DMS79 (cell line): ENCODE results near the gene VSNL1.

ENCODE experiments used
- DNase-seq: peaks from one replicate; lab custom pipeline; 2025; lab: John Stamatoyannopoulos, UW

VSNL1 gene

DNA sequence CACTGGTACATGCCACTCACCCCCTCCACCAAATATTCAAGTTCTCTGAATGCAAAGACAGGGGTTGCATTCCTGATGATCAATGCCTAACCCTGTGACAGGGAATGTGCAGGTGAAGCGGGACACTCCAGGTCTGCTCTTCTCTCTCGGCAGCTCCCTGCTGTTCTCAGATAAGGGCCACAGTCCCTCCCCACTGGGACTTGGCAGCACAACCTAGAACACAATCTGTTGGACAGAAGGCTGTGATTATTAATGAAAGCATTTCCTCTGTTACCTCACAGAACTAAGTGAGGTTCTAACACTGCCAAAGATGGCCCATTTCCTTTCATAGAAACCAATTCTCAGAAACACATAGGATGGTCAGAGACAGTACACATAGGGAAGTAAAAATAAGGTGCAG lies 42.7 kb downstream of the VSNL1 start:
- no peak for DNase-seq

DNA sequence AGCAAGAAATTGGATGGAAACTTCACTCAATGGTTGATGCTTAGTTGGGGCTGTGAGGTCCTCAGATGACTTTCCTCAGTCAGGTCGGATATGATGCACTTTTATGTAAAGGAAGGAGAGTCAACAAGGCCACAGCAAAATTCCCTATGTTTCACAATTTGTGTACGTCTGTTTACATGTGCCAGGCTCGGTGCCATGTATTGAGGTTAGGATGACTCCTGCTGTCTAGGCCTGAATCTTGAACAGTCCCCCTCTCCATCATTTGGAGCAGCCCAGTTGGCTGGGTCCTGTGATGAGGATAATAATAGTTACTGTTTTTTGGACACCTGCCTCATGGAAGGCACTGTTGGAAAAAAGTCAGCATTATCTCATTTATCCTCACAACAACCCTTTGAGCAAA lies 43.1 kb downstream of the VSNL1 start:
- DNase-seq = no peak

DNA sequence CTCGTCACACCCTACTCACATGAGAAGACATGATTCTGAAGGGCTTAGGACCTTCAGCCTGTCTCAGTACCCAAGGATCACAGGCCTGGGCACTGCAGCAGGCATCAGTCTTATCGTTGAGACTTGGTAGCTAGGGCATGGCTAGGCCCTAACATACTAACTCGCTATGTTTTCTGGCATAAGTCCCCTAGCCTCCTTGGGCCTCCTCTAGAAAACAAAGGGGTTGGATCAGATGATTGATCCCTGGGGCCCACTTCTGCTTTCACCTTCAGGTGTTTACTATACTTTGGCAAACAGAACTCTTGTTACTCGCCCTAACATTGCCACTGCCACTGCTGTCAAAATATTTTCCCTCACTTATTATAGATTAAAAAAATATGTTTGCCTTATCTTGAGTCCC lies 44.2 kb downstream of the VSNL1 start:
- DNase-seq = peak; percentile 53

DNA sequence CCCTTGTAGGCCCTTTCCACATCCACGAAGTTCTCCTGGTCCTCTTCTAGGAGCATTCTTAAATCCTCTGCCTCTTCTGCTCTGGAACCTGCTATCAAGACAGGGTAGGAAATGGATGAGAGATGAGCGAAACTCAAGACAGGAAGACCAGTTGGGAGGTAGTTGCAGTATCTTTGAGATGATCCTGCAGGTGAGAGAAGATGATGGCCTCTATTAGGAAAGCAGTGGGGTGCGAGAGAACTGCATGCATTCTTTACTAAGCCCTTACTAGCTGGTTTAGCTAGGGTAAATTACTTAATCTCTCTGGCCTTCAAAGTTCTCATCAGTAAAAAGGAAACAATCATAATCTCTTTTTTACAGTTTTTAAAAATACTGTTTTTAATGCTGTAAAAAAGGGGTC lies 47.0 kb downstream of the VSNL1 start:
- DNase-seq = no peak

DNA sequence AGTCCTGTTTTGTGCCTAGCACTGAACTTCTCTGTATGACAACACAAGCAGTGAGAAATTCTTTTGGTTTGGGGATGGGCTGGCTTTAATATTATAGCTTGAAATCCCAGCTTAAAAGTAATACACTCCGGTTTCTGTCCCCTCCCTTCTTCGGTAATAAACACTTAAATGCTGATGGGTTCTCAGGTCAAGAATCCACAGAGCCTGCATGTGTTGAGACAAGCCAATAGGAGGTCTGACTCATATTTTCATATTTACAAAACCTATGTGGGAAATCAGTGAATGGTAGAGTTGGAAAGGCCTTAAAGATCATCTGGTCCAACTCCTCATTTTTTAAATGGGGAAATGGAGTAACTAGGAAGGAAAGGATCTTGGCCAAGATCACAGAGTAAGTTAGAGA lies 47.5 kb downstream of the VSNL1 start:
- DNase-seq = no peak

DNA sequence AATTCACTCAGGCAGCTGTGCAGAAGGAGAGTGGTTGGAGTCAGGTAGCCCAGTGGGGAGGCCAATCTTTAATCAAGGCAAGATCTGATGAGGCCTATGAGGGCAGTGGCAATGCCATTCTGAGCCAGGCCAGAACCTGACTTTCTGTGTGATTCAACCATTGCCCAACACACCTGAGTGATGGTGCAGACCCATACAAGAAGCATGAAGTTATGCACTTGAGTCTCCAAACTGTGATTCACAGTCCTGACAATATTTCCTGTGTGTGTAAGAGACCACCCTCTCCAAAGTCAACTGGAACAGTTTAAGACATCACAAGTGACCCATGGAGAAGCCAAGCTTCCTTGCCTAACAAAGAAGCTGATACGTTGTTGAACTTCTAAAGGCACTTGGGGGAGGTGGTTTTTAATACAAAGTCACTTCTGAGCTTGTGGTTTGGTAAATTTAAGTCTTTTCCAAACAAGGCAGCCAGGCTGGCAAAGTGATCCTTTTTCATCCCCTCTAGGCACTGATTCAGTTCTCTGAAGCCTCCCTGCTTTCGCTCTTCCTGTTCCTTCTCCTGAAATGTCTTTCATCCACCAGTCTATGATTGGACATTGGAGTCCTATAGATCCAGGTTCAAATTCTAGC lies 49.0 kb downstream of the VSNL1 start:
- no peak for DNase-seq

DNA sequence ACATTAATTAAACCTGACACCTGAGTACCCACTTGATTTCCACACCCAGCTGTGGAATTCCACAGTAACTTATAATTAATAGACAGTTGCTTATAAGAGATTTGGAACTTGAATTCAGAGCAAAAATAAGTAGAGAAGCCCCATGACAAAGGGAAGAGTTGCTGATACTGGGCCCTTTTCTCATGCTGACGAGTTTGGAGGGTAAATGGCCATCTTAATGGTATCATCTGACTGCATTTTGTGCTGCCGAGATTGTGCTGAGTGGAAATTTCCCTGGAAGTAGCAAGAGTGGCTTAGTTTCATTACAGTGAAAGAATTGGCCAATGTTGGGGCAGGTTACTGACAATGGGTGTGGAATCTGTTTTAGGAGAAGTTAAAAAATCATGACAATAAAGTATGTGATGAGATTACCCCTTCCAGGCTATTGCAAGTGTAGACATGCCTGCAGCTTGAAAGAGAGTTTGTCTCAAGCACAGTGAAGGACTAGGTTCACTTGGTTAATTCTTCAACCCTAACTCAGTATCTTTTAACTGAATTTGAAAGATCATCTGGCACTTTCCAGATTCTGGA lies 49.9 kb downstream of the VSNL1 start:
- no peak for DNase-seq

DNA sequence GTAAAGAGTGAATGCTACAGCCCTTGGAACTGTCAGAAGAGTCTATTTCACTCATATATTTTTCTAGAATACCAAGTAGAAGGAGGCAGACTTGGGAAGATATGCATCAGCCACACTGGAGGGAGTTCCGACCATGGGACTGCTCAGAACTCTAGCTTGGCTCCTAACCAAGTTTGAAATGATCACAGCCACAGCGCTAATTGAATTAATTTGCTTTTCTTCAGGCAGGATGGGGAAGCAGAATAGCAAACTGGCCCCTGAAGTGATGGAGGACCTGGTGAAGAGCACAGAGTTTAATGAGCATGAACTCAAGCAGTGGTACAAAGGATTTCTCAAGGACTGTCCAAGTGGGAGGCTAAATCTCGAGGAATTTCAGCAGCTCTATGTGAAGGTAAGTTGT lies 51.4 kb downstream of the VSNL1 start:
- DNase-seq = peak; percentile 37

DNA sequence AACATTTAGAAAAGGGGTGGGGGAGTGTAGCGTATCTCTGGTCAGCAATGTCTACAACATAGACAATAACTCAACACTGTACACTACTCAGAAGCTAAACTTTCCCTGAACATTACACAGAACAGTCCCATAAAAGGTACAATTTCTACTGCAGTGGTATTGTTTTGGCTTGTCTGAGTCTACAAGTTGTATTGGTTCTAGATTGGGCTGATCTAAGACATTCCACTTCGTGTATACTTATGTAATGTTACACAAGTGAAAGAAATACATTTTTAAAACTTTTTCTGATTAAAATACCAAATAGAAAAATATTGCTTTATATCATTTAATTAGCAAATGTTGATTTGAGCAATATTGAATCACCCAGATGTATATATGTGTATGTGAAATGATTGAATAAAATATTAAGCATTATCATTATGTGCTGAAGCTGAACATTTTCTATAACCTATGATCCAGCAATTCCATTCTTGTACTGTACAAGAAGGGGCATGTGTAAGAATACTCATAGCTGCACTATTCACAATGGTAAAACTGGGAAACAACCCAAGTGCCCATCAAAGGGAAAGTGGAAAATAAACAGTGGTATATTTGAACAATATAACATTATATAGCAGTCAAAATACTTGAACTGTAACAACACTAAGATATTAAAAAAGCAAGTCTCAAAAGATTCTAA lies 52.4 kb downstream of the VSNL1 start:
- no peak for DNase-seq

DNA sequence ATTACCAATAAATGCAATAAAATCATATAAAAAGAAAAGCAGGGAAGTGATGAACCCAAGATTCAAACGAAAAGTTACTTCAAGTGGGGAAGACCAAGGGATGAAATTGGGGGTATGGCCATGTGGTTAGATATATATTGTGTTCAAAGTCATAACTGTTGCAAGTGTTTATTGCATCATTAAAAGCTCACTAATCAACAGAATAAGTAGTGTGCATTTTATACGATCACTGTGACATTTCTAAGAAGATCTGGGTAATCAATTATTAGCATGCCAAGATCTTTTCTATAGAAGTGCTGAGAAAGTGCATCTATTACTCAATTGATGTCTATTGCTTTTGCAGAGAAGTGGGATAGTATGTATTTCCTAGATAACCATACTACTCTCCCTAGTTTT lies 52.9 kb downstream of the VSNL1 start:
- DNase-seq = no peak

DNA sequence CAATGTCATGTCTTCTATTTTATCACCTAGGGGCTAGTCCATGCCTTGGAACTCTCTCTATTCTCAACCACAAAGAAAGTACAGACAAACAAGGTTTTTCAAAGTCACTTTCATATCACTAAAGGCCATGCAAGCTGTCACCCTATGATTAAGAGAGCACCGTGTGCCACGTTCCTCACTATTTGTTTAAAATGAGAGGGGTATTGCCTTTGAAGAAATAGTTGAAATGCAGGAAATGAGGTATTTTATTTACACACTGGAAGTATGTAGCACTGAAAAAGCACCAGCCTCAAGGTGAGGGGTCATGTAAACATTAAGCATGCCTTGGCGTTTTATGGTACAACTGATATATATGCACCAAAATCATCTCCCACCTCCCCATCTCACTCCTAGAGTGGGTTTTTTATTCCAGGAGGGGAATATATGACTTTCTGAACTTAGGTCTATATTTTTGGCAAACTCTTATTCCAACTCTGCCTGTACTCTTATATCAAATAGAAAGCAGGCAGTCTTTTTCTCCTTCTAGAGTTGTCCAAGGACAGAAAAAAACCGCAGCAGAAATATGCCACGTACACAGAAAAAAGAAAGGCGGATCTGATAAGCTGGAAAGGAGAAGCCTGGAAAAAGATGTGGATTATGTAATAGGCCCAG lies 53.5 kb downstream of the VSNL1 start:
- DNase-seq = no peak

DNA sequence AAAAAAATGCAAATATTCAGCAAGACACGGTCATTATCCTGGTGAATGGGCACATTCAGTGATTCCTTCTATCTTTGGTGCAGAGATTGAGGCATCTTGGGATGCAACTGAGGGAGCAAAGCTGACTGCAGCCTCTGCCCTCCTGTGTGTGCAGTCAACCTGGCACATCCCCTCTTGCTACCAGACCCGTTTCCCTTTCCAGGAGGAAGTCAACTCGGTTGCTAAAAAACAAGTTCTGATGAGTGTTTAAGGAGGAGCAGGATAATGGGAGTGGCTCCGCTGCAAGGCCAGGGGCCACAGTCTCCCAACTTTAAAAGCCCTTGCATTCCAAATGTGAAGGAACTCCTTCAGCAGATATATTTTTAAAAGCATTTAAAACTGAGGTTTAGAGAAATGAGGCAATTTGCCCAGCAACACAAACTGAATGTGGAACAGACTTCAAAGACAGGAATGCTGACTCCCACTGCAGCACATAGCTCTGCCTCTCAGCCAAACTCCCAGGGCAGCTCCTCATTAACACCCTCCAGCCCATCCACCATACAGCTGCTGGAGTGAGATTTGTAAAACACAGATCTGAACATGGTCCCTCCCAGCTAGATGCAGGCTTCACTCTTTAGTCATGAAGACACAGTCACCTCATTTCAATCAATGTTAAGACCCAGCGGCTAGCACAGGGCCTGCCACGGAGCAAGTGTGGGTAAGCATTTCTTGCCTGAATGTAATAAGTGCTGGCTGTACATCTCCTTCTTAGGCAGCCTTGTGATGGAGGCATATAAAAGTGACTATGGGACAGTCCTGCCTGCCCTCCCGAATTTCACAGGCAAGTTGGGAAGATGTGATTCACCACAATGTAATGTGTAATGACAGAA lies 54.3 kb downstream of the VSNL1 start:
- no peak for DNase-seq

DNA sequence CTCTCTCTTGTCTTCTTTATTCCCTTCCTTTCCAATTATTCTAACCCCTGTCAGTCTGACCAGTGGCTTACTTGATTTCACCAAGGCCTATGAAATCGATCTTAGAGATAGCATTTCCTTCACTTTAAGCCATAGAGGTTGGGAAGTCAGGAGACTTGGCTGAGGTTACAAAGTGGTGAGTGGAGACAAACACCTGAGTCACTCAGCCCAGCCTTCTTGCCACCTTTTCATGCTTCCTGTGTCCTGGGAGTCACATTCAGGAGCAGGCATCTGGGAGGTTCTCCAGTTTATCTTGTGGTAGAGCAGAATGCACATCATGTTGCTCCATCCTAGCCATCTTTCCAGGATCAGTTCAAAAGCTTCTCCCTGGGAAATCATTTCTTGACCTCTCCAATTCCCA lies 59.1 kb downstream of the VSNL1 start:
- no peak for DNase-seq

DNA sequence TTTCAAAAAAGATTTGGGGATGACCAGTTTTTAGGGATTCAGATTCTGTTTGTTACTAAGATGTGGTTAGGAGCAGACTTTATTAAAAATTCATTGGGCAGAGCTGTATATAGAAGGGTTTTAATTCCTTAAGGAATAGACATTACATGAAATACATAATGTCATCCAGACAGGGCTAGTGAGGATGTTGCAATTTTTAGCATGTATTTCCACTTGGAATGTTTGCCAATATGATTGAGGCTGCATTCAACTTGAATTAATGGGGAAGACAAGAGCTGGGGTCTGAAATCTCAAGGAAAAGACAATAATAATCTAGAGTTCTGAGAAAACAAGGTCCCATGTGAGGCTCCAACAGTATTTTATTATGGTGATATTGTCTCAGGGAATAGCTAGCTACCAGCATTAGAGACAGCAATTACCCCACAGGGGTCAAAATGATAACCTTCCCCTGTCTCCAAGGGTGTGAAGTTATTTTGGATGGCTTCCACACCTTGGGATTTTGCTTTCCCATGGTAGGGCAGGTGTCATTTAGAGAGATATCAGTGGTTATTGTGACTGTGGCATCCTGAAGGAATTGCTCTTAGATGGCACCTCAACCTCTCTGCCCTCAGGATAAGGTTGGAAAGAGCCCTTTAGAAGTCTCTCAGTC lies 60.2 kb downstream of the VSNL1 start:
- DNase-seq = no peak

DNA sequence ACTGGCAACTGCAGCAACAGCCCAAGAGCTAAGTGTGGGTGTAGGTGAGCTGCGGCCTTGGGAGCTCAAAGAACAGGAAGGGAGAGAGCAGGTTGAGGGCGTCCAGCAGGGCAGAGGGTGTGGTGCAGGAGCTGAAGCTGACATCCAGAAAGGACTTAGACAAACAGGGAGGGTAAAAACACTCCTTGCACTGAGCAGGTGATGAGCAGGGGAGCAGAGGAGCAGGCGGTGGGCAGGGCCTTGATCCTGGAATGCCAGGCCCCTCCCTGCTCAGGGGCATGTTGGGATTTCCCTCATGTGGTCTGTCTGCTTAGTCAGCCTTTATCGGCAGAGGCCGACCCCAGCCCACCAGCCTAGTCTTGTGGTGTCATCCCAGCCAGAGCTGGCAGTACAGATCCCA lies 63.6 kb downstream of the VSNL1 start:
- DNase-seq = no peak

DNA sequence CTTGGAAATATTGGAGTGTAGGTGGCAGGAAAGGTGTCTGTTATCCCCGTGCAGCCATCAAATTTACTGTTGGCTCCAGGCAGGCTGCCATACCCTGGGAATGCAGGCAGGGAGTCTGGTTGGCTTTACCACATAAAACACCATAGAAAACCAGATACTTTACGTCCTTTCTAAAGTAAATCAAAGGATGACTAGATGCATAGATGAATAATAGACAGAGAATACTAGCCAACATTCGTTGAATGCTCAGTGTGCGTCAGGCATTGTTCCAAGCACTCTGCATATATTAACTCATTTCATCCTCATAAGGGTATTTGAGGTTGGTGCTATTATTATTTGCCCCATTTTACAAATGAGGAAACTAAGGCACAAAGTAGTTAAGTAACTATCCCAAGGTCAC lies 65.2 kb downstream of the VSNL1 start:
- no peak for DNase-seq

DNA sequence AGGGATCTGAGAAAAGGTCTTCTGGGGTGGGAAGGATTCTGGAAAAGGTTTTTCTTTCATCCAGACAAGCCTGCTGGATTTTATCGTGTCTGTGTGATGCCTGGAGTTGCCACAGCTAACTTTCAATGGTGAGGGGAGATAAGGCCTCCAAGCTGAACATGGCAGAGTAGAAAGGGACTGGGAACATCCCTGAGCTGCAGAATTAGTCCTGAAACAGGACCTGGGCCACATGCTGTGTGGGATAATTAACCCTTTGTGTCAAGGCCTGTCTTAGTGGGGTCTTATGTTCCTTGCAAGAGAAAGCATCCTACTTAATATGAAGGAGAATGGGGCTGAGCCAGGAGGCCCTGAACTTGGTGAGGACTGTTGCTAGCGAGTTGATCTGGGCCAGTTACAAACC lies 66.4 kb downstream of the VSNL1 start:
- no peak for DNase-seq

DNA sequence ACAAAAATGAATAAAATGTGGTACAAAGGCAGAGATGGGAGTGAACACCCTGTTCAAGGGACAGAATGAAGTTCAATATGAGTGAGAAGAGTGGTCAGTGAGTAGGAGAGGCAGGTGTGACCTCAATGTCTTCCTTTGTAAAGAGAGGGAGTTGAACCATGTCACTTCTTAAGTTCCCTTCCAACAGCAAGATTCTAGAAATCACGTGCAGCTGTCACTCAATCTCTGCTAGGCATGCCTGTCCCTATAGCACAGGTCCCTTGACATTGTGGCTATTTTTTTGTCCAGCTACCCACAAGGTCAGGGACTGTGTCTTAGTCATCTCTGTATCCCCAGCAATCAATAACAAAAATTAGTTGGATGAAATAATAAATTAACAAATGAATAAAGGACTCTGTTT lies 66.9 kb downstream of the VSNL1 start:
- no peak for DNase-seq

DNA sequence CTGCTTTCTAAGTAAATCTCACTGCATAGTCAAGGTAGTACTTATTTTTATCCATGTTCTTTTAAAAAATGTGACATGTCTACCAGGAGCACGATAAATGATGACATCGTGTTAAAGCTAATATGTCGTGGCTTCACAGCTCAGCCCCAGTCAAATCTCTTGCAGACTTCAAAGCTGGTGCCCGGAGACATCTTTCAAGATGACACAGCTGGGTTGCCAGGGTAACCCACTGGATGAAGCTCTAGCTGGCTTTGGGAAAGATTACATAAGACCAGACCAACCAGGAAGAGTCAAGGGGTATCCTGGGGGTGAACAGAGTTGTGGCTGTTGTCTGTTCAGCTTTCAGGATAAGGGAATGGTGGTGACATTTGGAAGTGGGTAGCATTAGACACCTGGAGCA lies 67.8 kb downstream of the VSNL1 start:
- no peak for DNase-seq

DNA sequence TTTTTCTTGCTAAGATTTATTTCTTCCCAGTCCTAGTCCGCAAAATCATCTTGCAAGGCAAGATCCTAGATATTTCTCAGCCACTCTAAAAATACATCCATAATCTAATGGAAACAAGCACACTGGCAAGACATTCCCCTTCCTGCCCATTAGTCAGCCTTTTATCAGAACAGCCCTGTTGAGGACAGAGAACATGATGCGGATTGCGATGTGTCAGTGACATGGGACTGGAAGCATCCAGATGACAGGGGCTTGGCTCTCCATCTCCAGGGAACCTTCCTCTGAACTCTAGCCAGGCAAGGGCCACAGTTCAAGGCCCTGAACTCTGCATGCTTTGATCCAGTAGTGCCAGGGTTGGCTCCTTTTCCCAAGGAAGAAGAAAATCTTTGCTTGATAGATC lies 70.0 kb downstream of the VSNL1 start:
- no peak for DNase-seq

DNA sequence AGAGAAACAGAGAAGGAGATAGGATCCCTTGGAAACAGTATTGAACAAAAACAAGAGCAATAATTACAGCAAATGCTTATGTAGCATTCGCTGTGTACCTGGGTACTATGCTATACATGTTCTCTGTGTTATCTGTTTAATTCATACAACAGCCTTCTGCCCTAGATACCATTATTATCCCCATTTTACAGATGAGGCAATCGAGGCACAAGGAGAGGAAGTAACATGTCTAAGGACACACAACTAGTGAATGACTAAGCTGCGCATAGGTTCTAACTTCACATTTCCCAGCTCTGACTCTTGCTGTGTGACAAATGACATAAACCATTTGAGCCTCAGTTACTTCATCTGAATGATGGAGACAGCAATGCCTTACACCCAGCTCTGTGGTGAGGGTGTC lies 70.5 kb downstream of the VSNL1 start:
- no peak for DNase-seq
